ENCODE data around the gene PTH2. TPM values are rescaled to one million over a fixed set of nuclear protein-coding genes. Genes with fewer than 3 reads are reported as not detected.
"Not testable (repeated sequence)": the region's sequence is repeated elsewhere in the genome, so short reads cannot be mapped to it uniquely, and the experiment has no call there.

PTH2 gene
- total RNA-seq, 1 experiment from 2014 or later = not detected

GRCh38 chr19:49451430-49452181 lies 28.4 kb upstream of the PTH2 start, which contains the start of gene PIH1D1:
Gene PIH1D1 (minus strand): TSS chr19:49451814. CDS start chr19:49451574, 240 bp downstream.
- in situ Hi-C loops (cut with HindIII; ENCODE audit: low sequenced_read_pairs) = no loop called here
- peak; percentile 100 for DNase-seq (ENCODE audit: low spot score)

- DNase-seq (ENCODE audit: low spot score) = no peak
- in situ Hi-C loops (cut with HindIII; ENCODE audit: low sequenced_read_pairs) = no loop called here
These were observed 27.2 kb upstream of the PTH2 start for GRCh38 chr19:49450405-49450804.

- in situ Hi-C loops (cut with HindIII; ENCODE audit: low sequenced_read_pairs) = no loop called here
- DNase-seq (ENCODE audit: low spot score) = no peak
These were observed 25.2 kb upstream of the PTH2 start for GRCh38 chr19:49448432-49448786.

- in situ Hi-C loops (cut with HindIII; ENCODE audit: low sequenced_read_pairs) = no loop called here
- DNase-seq (ENCODE audit: low spot score) = no peak
These were observed 24.5 kb upstream of the PTH2 start for GRCh38 chr19:49447485-49448431.

- in situ Hi-C loops (cut with HindIII; ENCODE audit: low sequenced_read_pairs) = no loop called here
- DNase-seq (ENCODE audit: low spot score) = no peak
These were observed 22.8 kb upstream of the PTH2 start for GRCh38 chr19:49445997-49446396.

- in situ Hi-C loops (cut with HindIII; ENCODE audit: low sequenced_read_pairs); DNase-seq (ENCODE audit: low spot score): not testable (repeated sequence)
These were observed 21.0 kb upstream of the PTH2 start for GRCh38 chr19:49444100-49444700.

- peak; percentile 100 for DNase-seq (ENCODE audit: low spot score)
- in situ Hi-C loops (cut with HindIII; ENCODE audit: low sequenced_read_pairs) = no loop called here
These were observed 20.3 kb upstream of the PTH2 start for GRCh38 chr19:49443366-49444099.

GRCh38 chr19:49442771-49443365 lies 19.6 kb upstream of the PTH2 start:
- in situ Hi-C loops (cut with HindIII; ENCODE audit: low sequenced_read_pairs) = no loop called here
- peak; percentile 86 for DNase-seq (ENCODE audit: low spot score)

- in situ Hi-C loops (cut with HindIII; ENCODE audit: low sequenced_read_pairs) = no loop called here
- peak; percentile 87 for DNase-seq (ENCODE audit: low spot score)
These were observed 19.1 kb upstream of the PTH2 start for GRCh38 chr19:49442354-49442753.

- in situ Hi-C loops (cut with HindIII; ENCODE audit: low sequenced_read_pairs) = no loop called here
- DNase-seq (ENCODE audit: low spot score) = no peak
These were observed 18.7 kb upstream of the PTH2 start for GRCh38 chr19:49441960-49442350.

GRCh38 chr19:49441210-49441959 lies 18.1 kb upstream of the PTH2 start, which contains the start of gene SLC17A7:
Gene SLC17A7 (minus strand): TSS chr19:49441527. CDS start chr19:49441379, 148 bp downstream.
- in situ Hi-C loops (cut with HindIII; ENCODE audit: low sequenced_read_pairs) = no loop called here
- DNase-seq (ENCODE audit: low spot score) = peak; percentile 88

- in situ Hi-C loops (cut with HindIII; ENCODE audit: low sequenced_read_pairs) = no loop called here
- peak; percentile 61 for DNase-seq (ENCODE audit: low spot score)
These were observed 17.4 kb upstream of the PTH2 start for GRCh38 chr19:49440439-49441209.

GRCh38 chr19:49439836-49440235 lies 16.6 kb upstream of the PTH2 start:
- in situ Hi-C loops (cut with HindIII; ENCODE audit: low sequenced_read_pairs) = no loop called here
- DNase-seq (ENCODE audit: low spot score) = no peak

- in situ Hi-C loops (cut with HindIII; ENCODE audit: low sequenced_read_pairs) = no loop called here
- DNase-seq (ENCODE audit: low spot score) = peak; percentile 77
These were observed 15.0 kb upstream of the PTH2 start for GRCh38 chr19:49438261-49438660.

GRCh38 chr19:49437231-49437630 lies 14.0 kb upstream of the PTH2 start:
- in situ Hi-C loops (cut with HindIII; ENCODE audit: low sequenced_read_pairs) = no loop called here
- peak; percentile 94 for DNase-seq (ENCODE audit: low spot score)

- in situ Hi-C loops (cut with HindIII; ENCODE audit: low sequenced_read_pairs) = no loop called here
- peak; percentile 73 for DNase-seq (ENCODE audit: low spot score)
These were observed 13.3 kb upstream of the PTH2 start for GRCh38 chr19:49436381-49437017.

GRCh38 chr19:49435670-49436069 lies 12.4 kb upstream of the PTH2 start:
- no peak for DNase-seq (ENCODE audit: low spot score)
- in situ Hi-C loops (cut with HindIII; ENCODE audit: low sequenced_read_pairs) = no loop called here
